NCI-H146 treated with DMSO at 0.1 percent for 48 hours (cell line): Measurements from ENCODE around the gene RIPOR2.

ENCODE experiments used
- DNase-seq: peaks from one replicate; lab custom pipeline; 2025; ENCODE audit not compliant: unreplicated experiment; lab: John Stamatoyannopoulos, UW

RIPOR2 gene

DNA sequence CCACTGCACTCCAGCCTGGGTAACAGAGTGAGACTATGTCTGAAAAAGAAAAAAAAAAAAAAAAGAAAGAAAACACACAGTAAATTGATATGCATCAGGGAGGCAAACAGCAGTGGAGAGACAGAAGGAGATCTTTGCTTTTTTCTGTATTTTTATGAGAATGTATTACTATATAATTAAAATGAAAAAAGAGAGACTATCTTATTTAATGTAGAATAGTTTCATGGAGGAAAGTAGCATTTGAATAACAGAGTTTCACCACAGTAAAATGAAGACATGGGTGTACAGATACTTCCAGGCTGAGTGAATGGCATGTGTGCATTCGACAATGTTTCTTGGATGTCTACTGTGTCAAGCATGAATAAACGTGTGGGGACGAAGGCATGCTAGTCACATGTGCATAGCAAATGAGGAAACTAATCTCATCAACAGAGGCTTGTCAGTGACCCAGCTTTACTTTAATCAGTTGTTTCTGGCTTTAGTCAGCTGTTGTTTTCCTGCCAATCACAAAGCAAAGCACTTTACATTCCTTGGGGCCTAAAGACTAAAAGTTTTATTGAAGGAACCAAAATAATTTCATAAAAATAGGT is 81.6 kb downstream of the RIPOR2 start:
- DNase-seq = no peak

DNA sequence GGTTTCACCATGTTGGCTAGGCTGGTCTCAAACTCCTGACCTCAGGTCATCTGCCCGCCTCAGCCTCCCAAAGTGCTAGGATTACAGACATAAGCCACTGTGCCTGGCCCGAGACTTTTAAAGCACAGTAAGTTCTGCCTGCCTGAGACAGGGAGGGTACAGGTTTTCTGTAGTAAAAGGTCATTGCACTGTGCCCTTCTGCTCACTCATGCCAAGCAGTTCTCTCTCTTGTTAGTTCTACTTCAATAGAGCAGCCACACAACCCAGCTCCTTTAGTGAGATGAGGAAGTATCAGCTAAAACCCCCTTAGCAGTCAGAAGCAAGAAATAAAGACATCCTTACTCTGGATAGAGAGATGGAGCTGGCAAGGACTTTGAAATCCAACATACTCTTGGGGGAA is 84.7 kb downstream of the RIPOR2 start:
- no peak for DNase-seq

DNA sequence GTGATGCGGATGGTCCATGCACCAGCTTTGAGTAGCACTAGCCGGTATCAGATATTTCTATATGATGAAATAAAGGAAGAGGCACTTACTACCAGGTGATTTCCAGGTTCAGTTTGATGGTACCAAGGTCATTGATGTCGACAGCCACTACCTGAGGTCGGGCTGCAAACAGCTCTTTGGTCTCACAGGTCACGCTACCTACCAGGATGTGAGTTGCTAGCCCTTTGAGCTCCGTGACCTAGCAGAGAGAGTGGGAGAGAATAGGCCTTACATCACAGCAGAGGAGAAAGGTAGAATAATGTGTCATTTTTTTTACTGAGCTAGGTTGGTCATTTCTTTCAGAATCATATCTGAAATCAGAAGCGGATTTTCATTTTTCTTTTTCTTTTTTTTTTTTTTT is 86.0 kb downstream of the RIPOR2 start:
- DNase-seq = no peak

DNA sequence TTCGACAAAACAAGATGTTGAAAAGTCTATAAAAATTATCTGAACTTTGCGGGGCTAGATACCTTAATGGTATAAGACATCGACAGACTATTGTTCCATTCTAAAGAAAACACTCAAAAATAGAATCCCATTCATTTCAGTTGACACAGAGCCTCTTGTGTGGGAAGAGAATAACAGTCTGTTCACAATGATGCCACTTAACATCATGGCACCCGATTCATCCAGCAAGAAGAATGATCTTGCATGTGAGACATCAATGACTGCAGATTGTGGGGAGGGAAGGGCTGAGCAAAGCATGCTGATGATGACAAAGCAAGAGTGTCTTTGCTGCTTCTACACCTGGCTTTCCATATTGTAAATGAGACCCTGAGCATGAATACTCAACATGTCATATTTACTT is 87.3 kb downstream of the RIPOR2 start:
- no peak for DNase-seq

DNA sequence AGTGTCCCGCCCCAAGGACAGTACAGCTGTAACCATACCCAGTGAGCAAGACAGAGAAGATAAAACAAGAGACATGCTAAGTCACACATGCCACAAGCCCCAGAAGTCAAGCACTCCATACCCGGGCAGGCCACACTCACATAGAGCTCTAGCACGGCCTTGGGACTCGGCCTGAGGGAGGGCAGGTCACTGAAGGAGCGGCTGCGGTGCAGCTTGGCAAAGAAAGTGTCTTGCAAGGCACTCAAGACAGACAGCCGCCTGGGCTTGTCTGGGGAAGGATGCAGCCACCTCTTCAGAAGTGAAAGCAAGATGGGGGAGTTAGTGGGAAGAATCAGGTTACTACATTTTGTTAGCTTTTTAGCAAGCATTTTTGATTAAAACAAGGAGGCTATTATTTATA is 88.4 kb downstream of the RIPOR2 start:
- DNase-seq = no peak

DNA sequence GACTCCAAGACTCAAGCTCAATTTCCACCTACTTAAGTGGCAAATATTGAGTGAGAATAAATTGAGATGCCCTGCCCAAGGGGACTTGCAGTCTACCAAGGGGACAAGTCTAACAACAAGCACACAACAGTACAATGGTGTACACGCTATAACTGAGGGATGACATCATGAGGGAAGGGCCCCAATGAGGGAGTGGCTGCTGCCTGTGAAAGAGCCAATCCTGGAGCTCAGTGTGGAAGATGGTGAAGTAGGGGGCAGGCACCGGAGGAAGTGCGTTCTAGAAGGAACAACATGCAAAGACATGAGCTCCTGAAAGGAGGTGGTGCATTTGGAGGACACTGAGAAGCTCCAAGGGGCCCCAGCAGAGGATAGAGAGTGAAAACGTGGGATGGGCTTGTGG is 90.2 kb downstream of the RIPOR2 start:
- DNase-seq = no peak

DNA sequence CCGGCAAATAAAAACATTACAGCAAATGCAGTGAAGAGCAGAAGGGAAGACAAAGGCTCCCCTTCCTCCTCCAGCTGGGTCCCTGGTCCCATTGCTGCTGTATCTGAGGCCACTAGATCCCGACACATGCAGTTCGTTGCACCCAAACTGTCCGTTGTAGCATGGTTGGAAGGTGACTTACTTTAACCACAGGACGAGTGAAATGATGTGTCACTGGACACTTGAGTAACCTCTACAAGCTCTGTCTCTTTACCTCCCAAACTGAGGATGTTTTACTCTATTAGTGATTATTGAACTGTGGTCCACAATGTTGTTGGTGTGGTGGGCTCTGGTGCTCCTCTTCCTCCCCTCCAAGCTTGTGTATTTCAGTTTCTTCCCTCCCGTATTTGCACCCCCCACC is 90.9 kb downstream of the RIPOR2 start:
- DNase-seq = no peak

DNA sequence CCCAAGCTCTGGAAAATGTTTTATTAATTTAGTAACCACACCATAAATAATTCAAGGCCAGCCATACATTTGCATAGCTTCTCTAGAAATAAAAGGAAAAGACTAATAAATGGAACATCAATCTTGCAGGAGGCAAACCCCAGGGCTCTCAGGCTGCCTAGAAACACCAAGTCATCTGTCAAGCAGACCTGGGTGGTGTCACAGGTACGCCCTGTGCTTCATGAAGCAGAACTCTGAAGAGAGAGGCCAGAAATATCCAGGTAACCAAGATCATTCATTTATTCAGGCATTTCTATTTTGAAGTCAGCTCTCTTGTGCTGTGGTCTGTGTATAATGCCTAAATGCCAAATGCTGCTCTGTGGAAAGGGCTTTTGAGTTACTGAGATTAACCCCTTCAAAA is 91.7 kb downstream of the RIPOR2 start:
- DNase-seq = no peak

DNA sequence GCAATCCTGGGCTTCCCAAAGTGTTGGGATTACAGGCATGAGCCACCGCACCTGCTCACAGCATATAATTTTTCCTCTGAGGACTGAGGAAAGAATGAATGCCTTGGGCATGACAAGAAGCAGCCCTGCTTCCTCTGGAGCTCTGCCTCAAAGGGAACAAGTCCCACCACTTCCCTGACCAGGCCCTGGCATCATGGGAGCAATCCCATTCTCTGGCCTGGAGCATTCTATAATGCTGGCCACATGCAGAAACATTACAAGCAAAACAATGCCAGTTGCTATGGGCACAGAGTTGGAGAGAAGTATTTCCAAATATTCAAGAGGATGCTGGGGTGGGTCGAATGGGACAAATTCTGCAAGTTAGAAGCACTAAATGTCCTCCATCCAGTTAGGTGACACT is 95.6 kb downstream of the RIPOR2 start:
- DNase-seq = no peak

DNA sequence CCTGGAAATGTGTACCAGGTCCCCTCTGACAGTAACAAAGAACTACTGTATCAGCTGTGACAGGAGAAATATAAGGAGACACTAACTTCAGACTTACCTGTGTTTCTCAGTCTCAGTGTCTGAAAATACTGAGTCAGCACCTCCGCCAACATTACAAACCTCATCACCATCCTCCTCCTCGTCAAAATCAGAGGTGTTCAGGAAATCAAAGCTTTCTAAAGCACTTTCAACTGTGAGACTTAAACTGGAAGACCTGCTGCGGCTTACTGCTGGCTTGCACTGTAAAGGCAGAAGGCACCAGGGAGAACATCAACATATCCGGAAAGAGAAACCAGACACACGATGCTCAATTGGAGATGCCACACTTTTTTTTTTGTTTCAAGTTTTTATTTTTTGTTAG is 96.8 kb downstream of the RIPOR2 start:
- DNase-seq = no peak

DNA sequence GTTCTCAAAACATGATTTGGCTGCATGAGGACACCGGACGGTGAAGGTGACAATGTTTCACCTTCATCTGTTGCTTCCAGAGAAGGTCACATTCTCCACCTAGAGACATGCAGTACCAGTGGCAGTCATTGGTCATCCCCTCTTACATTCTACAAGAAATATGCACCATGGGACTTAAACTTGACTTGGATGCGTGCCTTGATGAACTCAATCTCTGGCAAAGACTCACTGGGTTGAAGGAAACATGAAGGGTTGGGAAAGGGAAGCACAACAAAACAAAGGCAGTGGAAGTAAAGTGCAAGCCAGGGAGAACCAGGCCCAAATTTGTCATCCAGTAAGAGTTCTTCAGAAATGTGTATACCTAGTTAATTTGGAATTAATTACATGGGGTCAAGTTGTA is 97.7 kb downstream of the RIPOR2 start:
- no peak for DNase-seq

DNA sequence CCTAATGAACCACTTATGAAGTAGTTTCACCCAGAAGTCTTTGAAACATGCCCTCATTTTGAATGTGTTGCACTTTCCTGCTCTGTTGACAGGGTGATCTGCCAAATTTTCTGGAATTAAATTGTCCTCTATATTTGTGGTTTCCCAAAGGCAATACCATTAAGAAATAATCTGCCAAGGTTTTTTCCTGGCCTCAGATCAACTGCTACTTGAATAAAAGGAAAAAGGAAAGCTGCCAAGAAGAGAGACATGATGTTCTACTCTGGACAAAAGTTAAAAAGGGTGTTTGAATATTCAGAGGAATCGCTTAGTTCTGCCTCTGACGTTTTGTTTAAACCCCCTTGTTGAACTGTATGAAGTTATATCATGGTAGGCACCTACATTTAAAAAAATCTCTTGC is 99.7 kb downstream of the RIPOR2 start:
- DNase-seq = no peak

DNA sequence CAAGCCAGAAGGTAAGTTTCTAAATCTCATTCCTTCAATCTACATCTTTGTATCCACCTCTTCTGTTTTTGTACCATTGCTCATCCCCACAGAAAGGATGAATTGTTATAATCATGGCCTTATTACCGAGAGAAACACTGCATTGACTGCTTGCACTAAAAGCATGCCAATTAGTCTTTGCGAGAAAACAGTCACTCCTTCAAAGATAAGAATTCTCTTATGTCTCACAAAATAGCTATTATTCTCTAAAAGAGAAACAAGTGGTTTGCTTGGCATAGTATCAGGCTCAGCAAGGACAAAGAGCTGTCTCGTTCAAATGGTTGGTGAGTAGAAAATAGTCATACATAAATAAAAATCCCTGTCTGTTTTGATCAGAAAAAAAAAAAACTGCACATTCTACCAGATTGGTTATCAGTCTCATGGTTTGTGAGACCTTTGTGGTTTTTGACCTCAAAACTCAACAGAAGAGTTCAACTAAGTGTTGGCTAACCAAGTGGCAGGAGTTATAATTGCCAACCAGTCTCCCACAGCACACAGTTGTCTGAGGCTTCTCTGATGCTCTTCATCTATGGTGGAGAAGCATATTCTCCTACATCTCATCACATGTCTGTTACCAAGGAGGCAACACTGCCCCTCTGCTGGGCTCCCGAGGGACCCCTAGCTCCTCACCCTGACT is 101.9 kb downstream of the RIPOR2 start:
- no peak for DNase-seq

DNA sequence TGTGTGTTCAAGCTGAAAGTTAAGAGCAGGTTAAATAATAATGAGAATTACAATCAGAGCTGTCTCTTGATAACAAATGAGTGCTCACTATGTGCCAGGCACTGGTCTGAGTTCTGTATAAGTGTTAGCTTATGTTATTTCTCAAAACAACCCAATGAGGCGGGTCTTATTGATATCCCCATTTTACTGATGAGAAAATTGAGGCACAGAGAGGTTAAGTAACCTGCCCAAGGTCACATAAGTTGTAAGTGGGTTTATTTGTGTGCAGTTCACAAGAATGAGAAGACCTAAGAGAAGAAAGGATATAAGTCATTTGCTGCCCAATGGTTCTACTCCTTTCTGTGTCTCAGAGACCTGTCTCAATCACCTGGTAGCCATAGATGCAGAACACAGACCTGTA is 103.0 kb downstream of the RIPOR2 start:
- no peak for DNase-seq

DNA sequence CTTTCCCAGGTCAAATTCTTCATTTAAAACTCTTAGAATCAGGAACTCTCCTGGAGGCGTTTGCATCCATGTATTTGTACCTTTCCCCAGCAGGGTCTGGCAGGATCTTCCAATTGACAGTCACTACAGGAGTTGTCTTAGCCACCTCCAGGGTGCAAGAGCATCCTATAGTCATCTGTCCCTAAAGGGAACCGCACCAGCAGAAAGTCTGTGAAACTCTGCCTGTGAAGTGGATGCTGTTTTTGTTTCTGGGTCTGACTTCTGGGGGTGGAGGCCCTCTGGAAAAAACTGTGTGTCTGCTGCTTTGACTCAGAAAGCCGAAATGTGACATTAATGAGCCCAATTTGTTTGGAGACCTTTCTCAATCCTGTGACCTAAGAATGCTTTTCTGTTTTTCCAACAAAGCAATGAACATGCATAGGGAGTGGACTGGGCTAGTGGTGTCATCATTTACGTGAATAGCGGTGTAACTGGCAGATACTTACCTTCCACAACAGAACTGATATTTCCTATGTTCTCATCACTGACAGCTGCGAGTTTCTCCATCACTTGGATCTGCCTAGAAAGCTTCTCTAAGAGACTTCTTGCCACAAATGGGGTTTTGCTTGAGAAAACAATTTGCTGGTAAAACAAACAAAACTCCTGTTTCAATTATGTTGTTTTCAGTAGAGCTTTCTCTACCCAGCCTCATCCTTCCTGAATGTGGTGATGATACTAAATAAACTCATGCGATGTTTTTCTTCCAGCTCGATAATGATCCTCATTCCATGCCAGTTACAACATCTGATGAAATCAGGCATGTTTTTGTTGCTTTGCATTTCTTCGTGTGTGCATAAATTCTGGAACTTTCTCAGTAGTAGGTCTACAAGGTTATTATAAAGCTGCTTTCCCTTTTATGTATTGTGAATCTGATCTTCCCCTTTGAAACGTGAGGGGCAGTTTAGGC is 103.7 kb downstream of the RIPOR2 start:
- no peak for DNase-seq

DNA sequence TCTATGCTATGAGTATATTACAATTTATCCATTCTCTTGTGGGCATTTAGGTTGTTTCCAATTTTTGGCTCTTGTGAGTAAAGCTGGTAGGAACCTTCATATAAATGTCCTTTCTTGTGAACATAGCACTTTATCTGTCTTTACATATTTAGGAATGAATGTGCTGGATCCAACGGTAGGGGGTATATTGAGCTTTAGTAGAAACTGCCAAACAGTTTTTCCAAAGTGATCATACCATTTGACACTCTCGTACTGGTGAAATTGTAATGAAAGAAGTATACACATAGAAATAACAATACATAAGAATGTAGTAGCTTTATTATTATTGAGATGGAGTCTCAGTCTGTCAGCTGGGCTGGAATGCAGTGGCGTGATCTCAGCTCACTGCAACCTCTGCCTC is 106.1 kb downstream of the RIPOR2 start:
- DNase-seq = no peak

DNA sequence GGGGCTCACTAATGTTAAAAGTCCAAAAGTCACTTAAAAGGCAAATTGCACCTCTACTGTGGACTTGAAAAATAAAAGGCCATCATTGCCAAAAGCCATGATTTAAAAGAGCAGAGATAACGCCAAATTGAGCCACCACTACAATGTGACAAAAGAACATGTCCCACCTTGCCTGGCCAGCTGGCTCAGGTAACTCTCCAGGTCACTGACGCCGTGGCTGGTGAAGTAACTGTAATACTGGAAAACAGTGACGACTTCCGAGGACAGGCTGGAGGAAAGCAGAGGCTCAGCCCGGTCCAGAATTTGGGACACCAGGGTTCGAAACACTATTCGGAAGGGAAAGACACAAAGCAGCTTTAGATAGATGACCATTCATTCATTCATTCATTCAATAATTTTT is 107.8 kb downstream of the RIPOR2 start:
- no peak for DNase-seq

DNA sequence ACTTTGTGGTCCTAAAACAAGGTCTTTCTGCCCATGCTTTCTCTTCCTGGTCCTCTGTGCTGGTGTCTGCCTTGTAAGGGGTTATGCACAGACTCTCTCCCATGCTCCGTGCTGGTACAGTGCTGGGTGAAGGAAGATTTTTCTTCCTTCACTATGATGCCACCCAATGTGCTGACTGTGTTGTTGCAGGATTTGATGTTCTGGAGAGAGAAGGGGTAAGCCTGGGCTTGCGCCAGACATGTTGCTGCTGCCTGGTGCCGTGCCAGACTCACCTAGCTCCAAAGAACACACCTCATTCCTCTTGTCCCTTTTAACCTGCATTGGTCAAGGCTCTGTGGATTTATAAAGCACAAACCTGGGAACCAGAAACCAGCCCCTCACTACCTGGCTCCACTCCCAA is 108.6 kb downstream of the RIPOR2 start:
- DNase-seq = no peak

DNA sequence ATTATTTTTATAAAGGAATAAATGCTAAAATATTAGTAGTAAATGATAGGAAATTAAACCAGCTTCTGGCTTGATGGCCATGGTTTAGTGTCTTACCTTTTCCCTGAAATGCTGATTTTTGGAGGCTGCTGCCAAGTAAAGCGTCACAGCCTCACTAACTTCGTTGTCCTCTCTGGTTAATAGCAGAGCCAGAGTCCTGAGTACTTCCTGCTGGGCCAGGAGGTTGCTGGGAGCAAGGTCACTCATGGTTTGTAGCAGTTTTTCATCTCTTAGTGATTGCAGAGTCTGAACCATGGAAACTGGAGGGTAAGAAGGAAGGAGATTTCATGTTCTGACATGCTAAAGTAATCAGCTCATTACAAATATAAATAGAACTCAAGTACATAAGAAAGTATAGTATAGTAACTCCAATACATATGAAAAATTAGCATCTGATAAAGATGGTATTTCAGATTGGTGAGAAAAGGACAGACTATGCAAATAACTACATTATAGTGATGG is 110.6 kb downstream of the RIPOR2 start:
- no peak for DNase-seq

DNA sequence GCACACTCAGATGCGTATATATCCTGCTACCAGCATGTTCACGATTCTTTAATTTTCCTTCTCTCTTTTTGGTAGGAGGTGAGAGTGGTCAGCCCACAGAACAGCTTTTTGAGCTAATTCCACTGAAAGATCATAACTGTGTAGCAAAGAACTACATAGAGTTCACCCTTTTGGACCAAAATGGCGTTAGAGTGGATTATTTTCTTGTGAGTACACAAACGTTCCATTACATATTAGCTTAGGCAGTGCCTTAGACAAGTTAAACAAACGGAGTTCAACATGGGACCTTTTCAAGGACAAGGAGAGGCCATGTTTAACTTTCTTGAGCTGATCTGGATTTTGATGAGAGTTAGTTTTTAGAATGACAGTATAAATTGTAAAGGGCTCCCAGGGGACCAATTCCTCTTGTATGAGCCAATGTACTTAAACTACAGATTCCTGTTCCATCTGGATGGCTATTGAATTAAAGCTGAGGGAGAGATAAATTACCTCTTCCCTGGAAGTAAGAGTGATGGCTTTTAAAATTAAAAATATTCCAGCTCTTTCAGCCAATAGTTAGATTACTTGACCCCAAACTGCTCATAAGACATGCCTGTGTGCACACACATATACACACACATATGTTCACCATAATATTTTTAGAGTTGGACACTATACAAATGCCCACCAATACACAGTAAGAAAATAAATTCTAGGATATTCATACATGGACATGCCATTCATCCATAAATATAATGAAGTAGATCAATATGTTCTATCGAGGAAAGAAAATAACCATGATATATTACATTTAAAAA is 111.4 kb downstream of the RIPOR2 start:
- DNase-seq = no peak

DNA sequence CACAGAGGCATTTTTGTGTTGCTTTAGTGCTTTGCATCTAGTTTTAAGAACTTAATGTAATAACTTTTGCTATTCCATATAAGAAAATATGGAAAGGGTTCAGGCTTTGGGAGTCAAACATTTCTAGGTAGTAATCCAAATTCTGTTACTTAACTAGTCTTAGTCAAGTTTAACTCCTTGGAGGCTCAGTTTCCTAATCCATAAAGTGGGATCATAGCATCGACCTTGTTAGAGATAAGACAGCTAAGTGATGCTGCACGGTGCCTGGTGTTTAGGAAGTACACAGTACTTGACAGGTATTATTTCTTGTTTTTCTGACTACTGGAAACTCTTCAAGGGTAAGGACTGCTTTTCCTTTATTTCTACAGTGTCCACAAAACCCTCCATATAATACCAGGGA is 112.6 kb downstream of the RIPOR2 start:
- DNase-seq = no peak
